H1 (cell line): ENCODE measurements around the gene GEMIN7. TPM values are rescaled to one million over a fixed set of nuclear protein-coding genes. Genes with fewer than 3 reads are reported as not detected.

Experiments used
- CTCF ChIA-PET: fragments of 300-600 bp; sonication (Branson Sonifier 250); formaldehyde crosslinking; loops from one replicate; lab custom pipeline; 2021; ENCODE audit not compliant: partially characterized antibody; lab: Charles Lee
- POLR2A ChIA-PET: fragments of 300-600 bp; sonication (Branson Sonifier 250); formaldehyde crosslinking; loops from one replicate; lab custom pipeline; 2021; ENCODE audit warnings: inconsistent platforms; ENCODE audit not compliant: partially characterized antibody; lab: Charles Lee
- DNase-seq, 2 experiments: peaks; one replicate each; pipeline versions ENCODE4 v3.0.0 to v3.0.0-alpha.2; 2010 to 2022; ENCODE audit warnings: low spot score in 2 of 2, low read depth in 1 of 2, mixed read lengths in 1 of 2
- FAIRE-seq: peaks from 2 replicates; lab custom pipeline; 2011; peaks lifted over from hg19 to GRCh38; lab: Jason Lieb, UNC
- H2AFZ ChIP-seq: 2 replicates; pipeline ENCODE4 v1.8.1; 2012; ENCODE audit warnings: low read length, inconsistent platforms
- H2AK5ac ChIP-seq: 2 replicates; pipeline ENCODE4 v1.6.1; 2013; ENCODE audit warnings: low read depth, low read length
- H2BK120ac ChIP-seq: replicated peaks from 2 replicates; pipeline ENCODE3; 2013; ENCODE audit warnings: low read depth, low read length, inconsistent platforms
- H2BK12ac ChIP-seq: 2 replicates; pipeline ENCODE4 v1.6.1; 2013; ENCODE audit warnings: low read depth, low read length
- H2BK15ac ChIP-seq: 2 replicates; pipeline ENCODE4 v1.6.1; 2013; ENCODE audit warnings: low read length
- H2BK20ac ChIP-seq: 2 replicates; pipeline ENCODE4 v1.6.1; 2013; ENCODE audit warnings: low read length
- H2BK5ac ChIP-seq: 2 replicates; pipeline ENCODE4 v1.6.1; 2013; ENCODE audit warnings: low read depth, low read length
- H3K14ac ChIP-seq: 2 replicates; pipeline ENCODE4 v1.6.1; 2013; ENCODE audit warnings: inconsistent platforms; ENCODE audit not compliant: insufficient read length
- H3K18ac ChIP-seq: 2 replicates; pipeline ENCODE4 v1.6.1; 2013; ENCODE audit warnings: low read length; ENCODE audit errors: extremely low read depth
- H3K23ac ChIP-seq: 2 replicates; pipeline ENCODE4 v1.6.1; 2013; ENCODE audit warnings: inconsistent platforms; ENCODE audit not compliant: insufficient read length
- H3K23me2 ChIP-seq: 2 replicates; pipeline ENCODE4 v1.6.1; 2013; ENCODE audit warnings: low read depth, low read length
- H3K27ac ChIP-seq: 2 replicates; pipeline ENCODE4 v1.6.1; 2011; ENCODE audit warnings: low read depth, low read length, inconsistent platforms
- H3K27me3 ChIP-seq, 4 experiments: replicated peaks in 1 of 4; 1 replicate in 1 of 4; 2 replicates in 3 of 4; pipeline versions ENCODE4 v1.6.1 to v1.8.1; 2011 to 2013; ENCODE audit warnings: low read length in 3 of 4, mild to moderate bottlenecking in 3 of 4, inconsistent platforms in 2 of 4, mixed read lengths in 2 of 4, moderate library complexity in 1 of 4; ENCODE audit not compliant: control insufficient read depth in 3 of 4, insufficient read depth in 3 of 4; ENCODE audit errors: extremely low read depth in 1 of 4
- H3K36me3 ChIP-seq, 4 experiments: 2 replicates each; pipeline versions ENCODE4 v1.6.1 to v1.8.1; 2011 to 2013; ENCODE audit warnings: mild to moderate bottlenecking in 4 of 4, low read length in 3 of 4, moderate library complexity in 2 of 4, control low read depth in 1 of 4, inconsistent platforms in 1 of 4; ENCODE audit not compliant: insufficient read depth in 4 of 4, control insufficient read depth in 2 of 4
- H3K4ac ChIP-seq: replicated peaks from 2 replicates; pipeline ENCODE3; 2013; ENCODE audit warnings: low read length, low read depth, mixed read lengths, inconsistent platforms; ENCODE audit not compliant: insufficient read length
- H3K4me1 ChIP-seq, 4 experiments: replicated peaks in 1 of 4; 1 replicate in 1 of 4; 2 replicates in 3 of 4; pipeline versions ENCODE4 v1.6.1 to v1.8.1; 2011 to 2013; ENCODE audit warnings: low read length in 3 of 4, inconsistent platforms in 2 of 4, mixed read lengths in 1 of 4; ENCODE audit not compliant: insufficient read depth in 4 of 4, control insufficient read depth in 3 of 4
- H3K4me2 ChIP-seq, 2 experiments: 2 replicates each; pipeline versions ENCODE4 v1.6.1 to v1.8.1; 2011 to 2013; ENCODE audit warnings: low read depth in 2 of 2, low read length in 2 of 2, control low read depth in 1 of 2, inconsistent platforms in 1 of 2, mild to moderate bottlenecking in 1 of 2; ENCODE audit not compliant: insufficient read depth in 1 of 2
- H3K4me3 ChIP-seq, 4 experiments: fragments of 200-600, 300-600 bp in 1 of 4; sonication (generic), shearing (Covaris generic), sonication (Bioruptor Twin) in 1 of 4; 2 replicates each; pipeline versions ENCODE4 v1.5.1 to v1.8.1; 2011 to 2016; ENCODE audit warnings: low read length in 4 of 4, low read depth in 3 of 4, control low read depth in 2 of 4, inconsistent platforms in 2 of 4, mild to moderate bottlenecking in 2 of 4, mixed read lengths in 1 of 4, moderate library complexity in 1 of 4; ENCODE audit not compliant: insufficient read depth in 2 of 4; ENCODE audit errors: extremely low read depth in 1 of 4
- H3K56ac ChIP-seq: replicated peaks from 2 replicates; pipeline ENCODE3; 2013; ENCODE audit warnings: low read depth, mild to moderate bottlenecking, mixed read lengths, low read length, inconsistent platforms; ENCODE audit not compliant: insufficient read length
- H3K79me1 ChIP-seq: 2 replicates; pipeline ENCODE4 v1.6.1; 2013; ENCODE audit warnings: low read depth, low read length, control low read depth
- H3K79me2 ChIP-seq, 2 experiments: 2 replicates each; pipeline versions ENCODE4 v1.6.1 to v1.8.1; 2012 to 2013; ENCODE audit warnings: low read length in 2 of 2, mild to moderate bottlenecking in 2 of 2, inconsistent platforms in 1 of 2; ENCODE audit not compliant: insufficient read depth in 2 of 2, control insufficient read depth in 1 of 2
- H3K9ac ChIP-seq, 4 experiments: replicated peaks in 1 of 4; 1 replicate in 1 of 4; 2 replicates in 3 of 4; pipeline versions ENCODE4 v1.6.1 to v1.8.1; 2011 to 2013; ENCODE audit warnings: low read depth in 3 of 4, low read length in 3 of 4, control low read depth in 2 of 4, mild to moderate bottlenecking in 2 of 4, moderate library complexity in 2 of 4, inconsistent platforms in 1 of 4; ENCODE audit errors: extremely low read depth in 1 of 4
- H3K9me3 ChIP-seq, 2 experiments: 2 replicates each; pipeline versions ENCODE4 v1.6.1 to v1.8.1; 2012 to 2013; ENCODE audit warnings: mild to moderate bottlenecking in 2 of 2, moderate library complexity in 2 of 2, control low read depth in 1 of 2, inconsistent platforms in 1 of 2, low read depth in 1 of 2, low read length in 1 of 2, mixed read lengths in 1 of 2; ENCODE audit not compliant: insufficient read depth in 2 of 2
- H4K20me1 ChIP-seq, 2 experiments: replicated peaks in 1 of 2; 2 replicates each; pipeline versions ENCODE3 to v1.8.1; 2011 to 2013; ENCODE audit warnings: inconsistent platforms in 2 of 2, low read length in 2 of 2, mild to moderate bottlenecking in 1 of 2; ENCODE audit not compliant: insufficient read depth in 2 of 2, control insufficient read depth in 1 of 2
- H4K5ac ChIP-seq: 2 replicates; pipeline ENCODE4 v1.6.1; 2013; ENCODE audit warnings: low read length, low read depth, mixed read lengths, inconsistent platforms; ENCODE audit not compliant: insufficient read length
- H4K8ac ChIP-seq: 2 replicates; pipeline ENCODE4 v1.8.0; 2013; ENCODE audit warnings: mild to moderate bottlenecking, moderate library complexity, low read length, inconsistent platforms; ENCODE audit not compliant: insufficient read depth; ENCODE audit errors: extremely low read depth
- H4K91ac ChIP-seq: replicated peaks from 2 replicates; pipeline ENCODE3; 2013; ENCODE audit warnings: low read length, mixed read lengths, inconsistent platforms; ENCODE audit not compliant: insufficient read length
- BCL11A ChIP-seq, 2 experiments: IDR thresholded peaks; one replicate each; pipeline ENCODE4 v1.6.1; 2011; ENCODE audit warnings: low read depth in 2 of 2, low read length in 2 of 2, mild to moderate bottlenecking in 2 of 2
- EZH2 ChIP-seq: fragments of 200-600 bp; sonication (generic); IDR thresholded peaks from 2 replicates; pipeline ENCODE4 v1.7.1; 2012; ENCODE audit warnings: low read depth, mild to moderate bottlenecking, moderate library complexity, low read length, inconsistent platforms; ENCODE audit not compliant: severe bottlenecking
- POU5F1 ChIP-seq: IDR thresholded peaks from 2 replicates; pipeline ENCODE4 v1.6.1; 2011; ENCODE audit warnings: low read depth, mild to moderate bottlenecking, low read length, moderate library complexity
- TAF7 ChIP-seq: optimal IDR thresholded peaks from 2 replicates; pipeline ENCODE3; 2011; ENCODE audit warnings: low read depth, mild to moderate bottlenecking, inconsistent platforms, low read length, moderate library complexity, borderline replicate concordance
- WGBS, 2 experiments: shearing (Covaris generic) in 1 of 2; methylation state at CpG; one replicate each; pipeline versions ENCODE4 v1.1.6 to v1.1.7; 2013 to 2015; ENCODE audit warnings: low lambda C conversion rate in 2 of 2, mixed read lengths in 2 of 2, inconsistent platforms in 1 of 2, low coverage in 1 of 2, missing lambda C conversion rate in 1 of 2; ENCODE audit not compliant: insufficient replicate concordance in 2 of 2, insufficient coverage in 1 of 2, insufficient read length in 1 of 2; ENCODE audit errors: extremely low coverage in 1 of 2, missing lambda C conversion rate in 1 of 2; 5-methylcytosine and 5-hydroxymethylcytosine counted together
- polyA plus RNA-seq, 7 experiments: library from polyadenylated mRNA; depleted of rRNA in 3 of 7; stranded (reverse) in 5 of 7; unstranded in 2 of 7; fragments of >200 nt in 5 of 7; fragments of 200-250 nt in 2 of 7; gene quantifications; 1 replicate in 5 of 7; 2 replicates in 1 of 7; 4 replicates in 1 of 7; pipeline versions ENCODE4 v1.2.1 to v1.2.3, GENCODE V29; 2011 to 2013; ENCODE audit warnings: missing spikeins in 2 of 7, mixed read lengths in 2 of 7
- total RNA-seq: library from RNA; stranded (reverse); fragmentation: NEBNext Ultra II Directional; extraction: Animal tissue kit (Norgen Biotek cat#: 25700); gene quantifications from 2 replicates; pipeline ENCODE4 v1.2.1, GENCODE V29; 2021

The GEMIN7 gene
- total and polyA plus RNA-seq, 2 of the 8 experiments (the other 6 are each of a cell fraction or from before 2014, with no cell fraction given): 48.0 to 91.6 TPM

DNA sequence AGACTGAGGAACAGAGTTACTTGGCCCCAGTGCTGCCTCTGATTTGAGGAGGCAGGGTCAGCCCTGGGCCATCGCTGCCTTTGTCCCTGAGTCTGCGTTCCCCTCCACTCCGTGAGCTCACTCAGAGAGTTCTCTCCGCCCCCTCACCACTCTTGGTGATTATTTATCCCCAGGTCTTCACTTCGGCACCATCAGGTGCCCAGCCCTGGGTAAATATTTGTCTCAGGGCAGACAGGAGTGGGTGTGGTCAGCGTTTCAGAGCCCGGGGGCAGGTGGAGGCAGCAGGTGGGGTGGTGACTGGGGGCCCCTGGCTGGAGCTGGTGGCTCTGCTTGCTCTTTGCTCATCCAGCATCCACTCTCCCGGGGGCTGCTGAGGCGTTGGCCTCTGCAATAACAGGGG lies 34.6 kb downstream of the GEMIN7 start:
- no peak overlapping the region for H2BK12ac ChIP-seq
- H2AFZ ChIP-seq: no peak overlapping the region
- H3K4me1 ChIP-seq: peaks cover 0 to 21% (median 4%) of the 10 kb centered on the region in 4 experiments; a peak in 6 of 7 replicates
- no peaks in the 10 kb centered on the region for H3K23me2 ChIP-seq
- 80% methylated on average over 9 of the region's 9 CpGs; no CpG with 5 or more reads in 1 of the 2 experiments for WGBS, 2 experiments
- ChIA-PET POLR2A (interaction anchor here (1.1 to 2.6 kb wide), 6 partner anchors 9 to 34 kb away, joined by 3 to 6 read pairs (median 5); partner anchors contain the start of genes GEMIN7 and PPP1R37), CTCF (interaction anchor here (0.8 to 8.6 kb wide), 7 partner anchors 11 to 424 kb away, joined by 3 to 73 read pairs (median 4); no protein-coding TSS in a partner anchor)
- H3K4me3 ChIP-seq: no peak overlapping the region
- peaks cover 44% of the 10 kb centered on the region for H3K79me1 ChIP-seq
- no peak overlapping the region for H4K8ac ChIP-seq
- H3K4ac ChIP-seq: no peak overlapping the region
- H2BK20ac ChIP-seq: no peak overlapping the region
- no peak overlapping the region for H3K23ac ChIP-seq
- H4K20me1 ChIP-seq: peaks cover 38 to 42% of the 10 kb centered on the region in 2 experiments
- no peak for FAIRE-seq
- no peak overlapping the region for H2BK120ac ChIP-seq
- no peak overlapping the region for H3K27ac ChIP-seq
- no peak overlapping the region for H3K4me2 ChIP-seq
- H2AK5ac ChIP-seq: no peak overlapping the region
- H3K56ac ChIP-seq: no peak overlapping the region
- H3K18ac ChIP-seq: no peak overlapping the region
- no peak overlapping the region for H3K14ac ChIP-seq
- peaks cover 6 to 87% of the 10 kb centered on the region in 2 experiments for H3K79me2 ChIP-seq
- no peak overlapping the region for H4K5ac ChIP-seq
- H4K91ac ChIP-seq: no peak overlapping the region
- H3K9me3 ChIP-seq: no peaks in the 10 kb centered on the region
- H3K27me3 ChIP-seq: no peaks in the 10 kb centered on the region
- no peak overlapping the region for H2BK5ac ChIP-seq
- DNase-seq: no peak
- peak overlapping the region in 1 of 4 experiments; percentile 17; a peak in 1 of 7 replicates for H3K9ac ChIP-seq
- no peaks in the 10 kb centered on the region for H3K36me3 ChIP-seq
- H2BK15ac ChIP-seq: no peak overlapping the region
- TF ChIP-seq TAF7: no peak
- no peak for TF ChIP-seq BCL11A (IDR thresholded peaks at IDR 0.05; ENCODE audit: low read depth in 2 of 2, low read length in 2 of 2)
- no peak for TF ChIP-seq POU5F1
- no peak for TF ChIP-seq EZH2
